ENCODE data around the gene C1D. TPM values are rescaled to one million over a fixed set of nuclear protein-coding genes. Genes with fewer than 3 reads are reported as not detected.

Gene C1D
- total RNA-seq, 1 donor from 2014 or later, result 19.3 TPM

DNA sequence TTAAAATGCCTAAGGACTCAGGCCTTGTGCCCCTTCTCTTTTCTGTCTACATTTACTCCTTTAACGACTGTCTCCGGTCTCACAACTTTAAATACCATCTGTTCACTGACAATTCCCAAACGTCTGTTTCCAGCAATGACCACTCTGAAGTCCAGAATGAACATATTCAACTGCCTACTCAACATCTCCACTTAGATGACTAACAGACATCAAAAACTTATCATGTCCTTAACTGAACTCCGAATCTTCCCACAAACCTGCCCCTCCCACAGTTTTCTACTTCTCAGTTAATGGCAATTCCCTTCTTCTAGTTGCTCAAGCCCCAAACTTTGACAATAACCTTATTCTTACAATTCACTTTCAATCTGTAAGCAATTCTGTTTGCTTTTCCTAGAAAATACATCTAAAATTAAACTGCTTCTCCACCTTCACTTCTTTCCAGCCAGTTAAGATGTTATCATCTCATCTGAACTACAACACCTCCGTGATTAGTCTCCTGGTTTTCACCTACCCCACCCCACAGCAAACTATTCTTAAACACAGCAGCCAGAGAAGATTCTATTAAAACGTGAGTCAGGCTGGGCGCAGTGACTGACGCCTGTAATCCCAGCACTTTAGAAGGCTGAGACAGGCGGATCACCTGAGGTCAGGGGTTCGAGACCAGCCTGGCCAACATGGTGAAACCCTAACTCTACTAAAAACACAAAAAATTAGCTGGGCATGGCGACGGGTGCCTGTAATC is 2.8 kb downstream of the C1D start:
- no peak for TF ChIP-seq CTCF (IDR thresholded peaks at IDR 0.05)

GRCh38 chr2:68057658-68058396 is 5.0 kb downstream of the C1D start:
- no peak for DNase-seq (ENCODE audit: extremely low spot score, unreplicated experiment)
- Mint-ChIP-seq H3K4me3 (ENCODE audit: unreplicated experiment) (no peak overlapping the region), H3K27me3 (ENCODE audit: unreplicated experiment) (no peaks in the 10 kb centered on the region), H3K9me3 (ENCODE audit: unreplicated experiment) (no peaks in the 10 kb centered on the region), H3K36me3 (ENCODE audit: unreplicated experiment) (no peaks in the 10 kb centered on the region), H3K27ac (ENCODE audit: unreplicated experiment) (no peak overlapping the region), H3K4me1 (ENCODE audit: unreplicated experiment) (peaks cover 11% of the 10 kb centered on the region)
- no peak for TF ChIP-seq CTCF (IDR thresholded peaks at IDR 0.05)

More for the DNA sequence above, 2.8 kb downstream of the C1D start:
- H3K27me3 Mint-ChIP-seq (ENCODE audit: unreplicated experiment), result peaks cover 2% of the 10 kb centered on the region
- H3K27ac Mint-ChIP-seq (ENCODE audit: unreplicated experiment), result no peak overlapping the region
- peaks cover 14% of the 10 kb centered on the region for H3K4me1 Mint-ChIP-seq (ENCODE audit: unreplicated experiment)
- no peak overlapping the region for H3K4me3 Mint-ChIP-seq (ENCODE audit: unreplicated experiment)
- H3K9me3 Mint-ChIP-seq (ENCODE audit: unreplicated experiment), result no peaks in the 10 kb centered on the region
- no peaks in the 10 kb centered on the region for H3K36me3 Mint-ChIP-seq (ENCODE audit: unreplicated experiment)
- no peak for DNase-seq (ENCODE audit: extremely low spot score, unreplicated experiment)

DNA sequence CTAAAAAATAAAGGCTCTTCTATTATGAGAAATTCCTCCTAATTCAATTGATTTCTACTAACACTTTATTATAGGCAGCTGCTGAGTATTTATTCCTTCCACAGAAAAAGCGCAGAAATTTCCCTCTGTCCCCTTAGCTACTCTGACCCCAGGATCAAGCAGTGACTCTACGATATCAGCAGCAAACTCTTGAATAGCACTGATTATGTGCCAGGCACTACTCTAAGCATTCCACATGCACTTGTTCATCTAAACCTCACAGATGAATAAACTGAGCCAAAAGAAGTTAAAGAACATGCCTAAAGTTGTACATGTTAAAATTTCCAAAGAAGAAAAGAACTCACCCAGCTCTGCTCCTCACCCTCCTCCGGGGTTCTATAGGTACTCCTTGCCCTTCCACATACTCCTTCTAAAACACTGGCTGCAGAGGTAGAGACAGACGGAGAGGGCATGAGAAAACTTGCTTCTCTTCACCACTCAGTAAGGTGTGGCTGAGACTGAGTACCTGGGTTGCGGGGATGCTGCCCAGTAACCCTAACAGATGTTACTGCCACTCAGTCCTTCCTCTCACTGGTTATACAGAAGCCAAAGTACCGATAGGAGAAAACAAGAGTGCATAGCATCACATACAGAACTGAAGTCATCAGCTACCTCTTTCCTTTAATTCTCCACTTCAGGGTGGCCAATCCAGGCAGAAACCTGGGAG is 9.9 kb downstream of the C1D start:
- H3K4me1 Mint-ChIP-seq (ENCODE audit: unreplicated experiment), result peaks cover 18% of the 10 kb centered on the region
- no peak overlapping the region for H3K27ac Mint-ChIP-seq (ENCODE audit: unreplicated experiment)
- no peak for DNase-seq (ENCODE audit: extremely low spot score, unreplicated experiment)
- no peak for TF ChIP-seq CTCF (IDR thresholded peaks at IDR 0.05)
- H3K9me3 Mint-ChIP-seq (ENCODE audit: unreplicated experiment), result no peaks in the 10 kb centered on the region
- H3K4me3 Mint-ChIP-seq (ENCODE audit: unreplicated experiment), result no peak overlapping the region
- no peaks in the 10 kb centered on the region for H3K36me3 Mint-ChIP-seq (ENCODE audit: unreplicated experiment)
- H3K27me3 Mint-ChIP-seq (ENCODE audit: unreplicated experiment), result no peaks in the 10 kb centered on the region

GRCh38 chr2:68050353-68050752 is 12.5 kb downstream of the C1D start:
- Mint-ChIP-seq H3K27ac (ENCODE audit: unreplicated experiment) (no peak overlapping the region), H3K9me3 (ENCODE audit: unreplicated experiment) (no peaks in the 10 kb centered on the region), H3K4me3 (ENCODE audit: unreplicated experiment) (no peak overlapping the region), H3K4me1 (ENCODE audit: unreplicated experiment) (peaks cover 18% of the 10 kb centered on the region), H3K36me3 (ENCODE audit: unreplicated experiment) (peaks cover 5% of the 10 kb centered on the region), H3K27me3 (ENCODE audit: unreplicated experiment) (no peaks in the 10 kb centered on the region)
- no peak for DNase-seq (ENCODE audit: extremely low spot score, unreplicated experiment)
- TF ChIP-seq CTCF (IDR thresholded peaks at IDR 0.05), result no peak

All from osteocyte (in vitro differentiated cells).